Stimulated activated CD8-positive, alpha-beta memory T cell treated with anti-CD3 and anti-CD28 coated beads, Interleukin-2, amount 100 ng/mL, for 48 hours (primary cell): ENCODE results near the gene SPON1.
"Not testable (repeated sequence)": the region's sequence is repeated elsewhere in the genome, so short reads cannot be mapped to it uniquely, and the experiment has no call there.

Source experiments
- DNase-seq, 2 donors: peaks; one replicate each; pipeline ENCODE4 v3.0.0-alpha.2; 2020; ENCODE audit warnings: low read depth in 2 of 2

SPON1 gene

GRCh38 chr11:14124350-14124749 lies 161.8 kb downstream of the SPON1 start:
- DNase-seq = no peak

GRCh38 chr11:14124886-14125285 lies 162.4 kb downstream of the SPON1 start:
- no peak for DNase-seq

- no peak for DNase-seq
Measured at GRCh38 chr11:14125529-14125928, 163.0 kb downstream of the SPON1 start.

- no peak for DNase-seq
Measured at GRCh38 chr11:14127679-14128078, 165.2 kb downstream of the SPON1 start.

- no peak for DNase-seq
Measured at GRCh38 chr11:14132312-14132711, 169.8 kb downstream of the SPON1 start.

- DNase-seq = no peak
Measured at GRCh38 chr11:14133381-14133780, 170.9 kb downstream of the SPON1 start.

GRCh38 chr11:14136561-14136960 lies 174.0 kb downstream of the SPON1 start:
- no peak for DNase-seq

GRCh38 chr11:14137284-14137683 lies 174.8 kb downstream of the SPON1 start:
- no peak for DNase-seq

GRCh38 chr11:14140991-14141390 lies 178.5 kb downstream of the SPON1 start:
- DNase-seq = no peak

GRCh38 chr11:14141676-14142075 lies 179.2 kb downstream of the SPON1 start:
- no peak for DNase-seq

- DNase-seq = no peak
Measured at GRCh38 chr11:14144934-14145333, 182.4 kb downstream of the SPON1 start.

- no peak for DNase-seq
Measured at GRCh38 chr11:14148653-14149273, 186.2 kb downstream of the SPON1 start.

GRCh38 chr11:14149683-14150082 lies 187.2 kb downstream of the SPON1 start:
- DNase-seq = no peak

- DNase-seq = no peak
Measured at GRCh38 chr11:14150878-14151277, 188.4 kb downstream of the SPON1 start.

- not testable (repeated sequence) for DNase-seq
Measured at GRCh38 chr11:14154103-14154502, 191.6 kb downstream of the SPON1 start.

GRCh38 chr11:14158393-14158792 lies 195.9 kb downstream of the SPON1 start:
- no peak for DNase-seq

GRCh38 chr11:14163576-14163975 lies 201.1 kb downstream of the SPON1 start:
- DNase-seq = no peak

- DNase-seq = not testable (repeated sequence)
Measured at GRCh38 chr11:14173679-14174078, 211.2 kb downstream of the SPON1 start.

GRCh38 chr11:14179116-14179820 lies 216.7 kb downstream of the SPON1 start:
- DNase-seq = no peak

- no peak for DNase-seq
Measured at GRCh38 chr11:14181121-14181520, 218.6 kb downstream of the SPON1 start.

GRCh38 chr11:14182833-14183364 lies 220.4 kb downstream of the SPON1 start:
- DNase-seq = no peak

- no peak for DNase-seq
Measured at GRCh38 chr11:14184028-14184940, 221.8 kb downstream of the SPON1 start.
